Endothelial cell of umbilical vein (primary cell): ENCODE data around the gene DECR2. TPM values are rescaled to one million over a fixed set of nuclear protein-coding genes. Genes with fewer than 3 reads are reported as not detected.

Experiments used
- BruUV-seq: library from RNA; stranded (reverse); fragments of 400-500 nt; replicated peaks from 2 replicates; lab custom pipeline; 2021; lab: Mats Ljungman, UMichigan
- CTCF ChIA-PET: fragments of 300-600, 350-600 bp; sonication (Branson Sonifier 250); formaldehyde crosslinking; loops from one replicate; lab custom pipeline; 2021; ENCODE audit warnings: antibody characterized with exemption, inconsistent platforms; lab: Charles Lee
- POLR2A ChIA-PET: fragments of 300-600, 350-600 bp; sonication (Branson Sonifier 250); formaldehyde crosslinking; loops from one replicate; lab custom pipeline; 2021; ENCODE audit warnings: antibody characterized with exemption, inconsistent platforms; lab: Charles Lee
- DNase-seq: peaks from one replicate; pipeline ENCODE4 v3.0.0-alpha.2; 2011; ENCODE audit warnings: low read depth, low spot score
- FAIRE-seq: peaks from 2 replicates; lab custom pipeline; 2011; peaks lifted over from hg19 to GRCh38; lab: Jason Lieb, UNC
- H2AFZ ChIP-seq: 2 replicates; pipeline ENCODE4 v1.6.0; 2012; ENCODE audit warnings: low read depth, low read length, control low read depth, inconsistent platforms
- H3K27ac ChIP-seq: 2 replicates; pipeline ENCODE4 v1.5.1; 2011; ENCODE audit warnings: low read depth, mild to moderate bottlenecking, control low read depth, low read length, moderate library complexity; ENCODE audit not compliant: insufficient read depth
- H3K27me3 ChIP-seq, 2 experiments: 2 replicates each; pipeline versions ENCODE4 v1.6.0 to v1.6.1; 2011; ENCODE audit warnings: low read length in 2 of 2, mixed read lengths in 1 of 2; ENCODE audit not compliant: control insufficient read depth in 2 of 2, insufficient read depth in 2 of 2
- H3K36me3 ChIP-seq, 2 experiments: 2 replicates in 1 of 2; 3 replicates in 1 of 2; pipeline ENCODE4 v1.5.1; 2011; ENCODE audit warnings: low read length in 2 of 2, mild to moderate bottlenecking in 1 of 2, moderate library complexity in 1 of 2; ENCODE audit not compliant: control insufficient read depth in 2 of 2, insufficient read depth in 2 of 2; ENCODE audit errors: extremely low read depth in 1 of 2
- H3K4me1 ChIP-seq: 3 replicates; pipeline ENCODE4 v1.5.1; 2011; ENCODE audit warnings: mild to moderate bottlenecking, low read length; ENCODE audit not compliant: control insufficient read depth, insufficient read depth; ENCODE audit errors: extremely low read depth
- H3K4me2 ChIP-seq: 2 replicates; pipeline ENCODE4 v1.6.1; 2011; ENCODE audit warnings: low read length, control low read depth, mixed read lengths; ENCODE audit not compliant: insufficient read depth
- H3K4me3 ChIP-seq, 3 experiments: fragments of 200-600 bp in 1 of 3; sonication (generic), shearing (Covaris generic) in 1 of 3; replicated peaks in 1 of 3; 2 replicates each; pipeline ENCODE4 v1.5.1; 2011 to 2016; ENCODE audit warnings: control low read depth in 3 of 3, low read length in 3 of 3, mild to moderate bottlenecking in 2 of 3, inconsistent platforms in 1 of 3, low read depth in 1 of 3, moderate library complexity in 1 of 3; ENCODE audit not compliant: insufficient read depth in 1 of 3
- H3K79me2 ChIP-seq: 2 replicates; pipeline ENCODE4 v1.6.0; 2012; ENCODE audit warnings: low read length, inconsistent platforms; ENCODE audit not compliant: control insufficient read depth, insufficient read depth
- H3K9ac ChIP-seq: replicated peaks from 2 replicates; pipeline ENCODE3; 2011; ENCODE audit warnings: low read length, control low read depth; ENCODE audit not compliant: insufficient read depth; ENCODE audit errors: extremely low read depth
- H3K9me1 ChIP-seq: replicated peaks from 3 replicates; pipeline ENCODE4 v1.6.0; 2011; ENCODE audit warnings: mild to moderate bottlenecking, low read length; ENCODE audit not compliant: control insufficient read depth, insufficient read depth; ENCODE audit errors: extremely low read depth
- H3K9me3 ChIP-seq: replicated peaks from 2 replicates; pipeline ENCODE4 v1.5.1; 2012; ENCODE audit warnings: low read length, inconsistent platforms; ENCODE audit not compliant: control insufficient read depth, insufficient read depth
- H4K20me1 ChIP-seq: replicated peaks from 2 replicates; pipeline ENCODE3; 2011; ENCODE audit warnings: mild to moderate bottlenecking, low read length; ENCODE audit not compliant: control insufficient read depth, insufficient read depth; ENCODE audit errors: extremely low read depth
- CTCF ChIP-seq, 2 donors: IDR thresholded peaks; 1 replicate in 1 of 2; 2 replicates in 1 of 2; pipeline ENCODE4 v1.5.1; 2011; ENCODE audit warnings: low read length in 2 of 2, mild to moderate bottlenecking in 2 of 2, moderate library complexity in 2 of 2, control low read depth in 1 of 2, inconsistent platforms in 1 of 2, low read depth in 1 of 2; ENCODE audit not compliant: insufficient read depth in 1 of 2; ENCODE audit errors: extremely low read depth in 1 of 2
- EZH2 ChIP-seq: IDR thresholded peaks from 2 replicates; pipeline ENCODE4 v1.6.1; 2012; ENCODE audit warnings: borderline replicate concordance, low read depth, mild to moderate bottlenecking, moderate library complexity, low read length, inconsistent platforms; ENCODE audit not compliant: severe bottlenecking
- FOS ChIP-seq: IDR thresholded peaks from 2 replicates; pipeline ENCODE4 v1.6.1; 2011; ENCODE audit warnings: mild to moderate bottlenecking, low read length, moderate library complexity, borderline replicate concordance; ENCODE audit not compliant: insufficient read depth
- GATA2 ChIP-seq: IDR thresholded peaks from 2 replicates; pipeline ENCODE4 v1.7.0; 2011; ENCODE audit warnings: low read depth, mild to moderate bottlenecking, moderate library complexity, mixed read lengths, low read length; ENCODE audit not compliant: insufficient read length, insufficient read depth
- JUN ChIP-seq: IDR thresholded peaks from 2 replicates; pipeline ENCODE4 v1.6.1; 2011; ENCODE audit warnings: borderline replicate concordance, low read depth; ENCODE audit not compliant: insufficient read length, insufficient read depth
- MAX ChIP-seq: IDR thresholded peaks from 2 replicates; pipeline ENCODE4 v1.6.1; 2011; ENCODE audit not compliant: insufficient read depth, insufficient read length
- MYC ChIP-seq: IDR thresholded peaks from one replicate; pipeline ENCODE4 v1.6.1; 2011; ENCODE audit warnings: mild to moderate bottlenecking, low read depth, low read length
- POLR2A ChIP-seq: IDR thresholded peaks from 2 replicates; pipeline ENCODE4 v1.6.1; 2012; ENCODE audit warnings: low read depth, mild to moderate bottlenecking, control low read depth, low read length
- POLR2AphosphoS5 ChIP-seq: IDR thresholded peaks from 2 replicates; pipeline ENCODE4 v1.6.1; 2012; ENCODE audit warnings: low read depth, mild to moderate bottlenecking, control low read depth, low read length, moderate library complexity; ENCODE audit not compliant: insufficient read depth
- dilution Hi-C: fragments of 300-500 bp; cut with MboI; formaldehyde crosslinking; loops from one replicate; pipeline ENCODE4 v1.15.0; 2019; ENCODE audit warnings: low sequenced_read_pairs; ENCODE audit not compliant: extremely low pct_ligation_motif_present
- intact Hi-C: fragments of 100-400 bp; cut with micrococcal nuclease; formaldehyde crosslinking; loops from one replicate; pipeline ENCODE4 v1.10.0; 2022
- polyA plus RNA-seq, 4 experiments: library from polyadenylated mRNA; depleted of rRNA in 3 of 4; stranded (reverse) in 3 of 4; unstranded in 1 of 4; fragments of >200 nt; gene quantifications; 2 replicates each; pipeline versions ENCODE4 v1.2.1 to v1.2.3, GENCODE V29; 2011 to 2012; ENCODE audit warnings: missing spikeins in 1 of 4
- total RNA-seq: library from RNA; stranded (reverse); gene quantifications from 2 replicates; pipeline ENCODE4 v1.2.3, GENCODE V29; 2021

Gene DECR2
- total and polyA plus RNA-seq, 2 donors (not counting 3 experiments of a cell fraction or from before 2014, with no cell fraction given): 28.3 to 46.5 TPM

GRCh38 chr16:370979-371514 lies 30.6 kb upstream of the DECR2 start:
- no peak overlapping the region for H3K4me3 ChIP-seq
- dilution Hi-C loops: no loop called here

More at GRCh38 chr16:370979-371514, 30.6 kb upstream of the DECR2 start:
- FAIRE-seq: no peak
- TF ChIP-seq MAX: no peak
- TF ChIP-seq POLR2A: no peak
- no peak for TF ChIP-seq GATA2
- no peak for TF ChIP-seq FOS
- no peak for TF ChIP-seq CTCF (IDR thresholded peaks at IDR 0.05; ENCODE audit: extremely low read depth in 1 of 2, insufficient read depth in 1 of 2, low read depth in 1 of 2, low read length in 2 of 2)
- TF ChIP-seq POLR2AphosphoS5: no peak
- no peak for TF ChIP-seq JUN
- TF ChIP-seq MYC: no peak
- no peak for TF ChIP-seq EZH2
- no peaks in the 10 kb centered on the region for H3K79me2 ChIP-seq
- H3K9me1 ChIP-seq: no peaks in the 10 kb centered on the region
- no TSS peak for BruUV-seq
- CTCF ChIA-PET: interaction anchor here (0.6 to 1.8 kb wide), 6 partner anchors 9 to 266 kb away, joined by 3 to 13 read pairs (median 4); partner anchors contain the start of gene DECR2
- peaks cover 8% of the 10 kb centered on the region for H3K4me1 ChIP-seq
- no peaks in the 10 kb centered on the region for H4K20me1 ChIP-seq
- DNase-seq: no peak
- H3K27ac ChIP-seq: no peak overlapping the region
- no peak overlapping the region for H2AFZ ChIP-seq
- peak overlapping the region; percentile 29 for H3K9ac ChIP-seq
- POLR2A ChIA-PET: no interaction called here
- no peaks in the 10 kb centered on the region for H3K27me3 ChIP-seq
- peak overlapping the region; percentile 31 for H3K4me2 ChIP-seq
- peaks cover 7 to 49% of the 10 kb centered on the region in 2 experiments for H3K36me3 ChIP-seq
- no peaks in the 10 kb centered on the region for H3K9me3 ChIP-seq
- intact Hi-C loops: loop anchor here (1.0 kb wide), 2 partner anchors 10 to 18 kb away; partner anchors contain the start of gene PGAP6
